K562 (cell line): Measurements from ENCODE around the gene EPHA7. TPM values are rescaled to one million over a fixed set of nuclear protein-coding genes. Genes with fewer than 3 reads are reported as not detected.

ENCODE experiments used
- ATAC-seq: fragments of 200-7000 bp; cut with Tn5 transposase; 3 replicates; pipeline ENCODE4 v1.9.1; 2020; ENCODE audit warnings: moderate library complexity
- BruUV-seq: library from RNA; stranded (reverse); fragments of 400-500 nt; replicated peaks from 2 replicates; lab custom pipeline; 2021; lab: Mats Ljungman, UMichigan
- CTCF ChIA-PET: fragments of 300-600 bp; formaldehyde crosslinking; extraction: SDS; loops from one replicate; lab custom pipeline; 2021; ENCODE audit warnings: low intra/inter-chr PET ratio; lab: Yijun Ruan, JAX
- POLR2A ChIA-PET: fragments of 300-600, 350-650 bp; sonication (Branson Sonifier 250); formaldehyde crosslinking; extraction: SDS; loops from one replicate; lab custom pipeline; 2021; ENCODE audit warnings: antibody characterized with exemption, inconsistent platforms; lab: Yijun Ruan, JAX
- DNase-seq, 4 experiments: peaks; one replicate each; pipeline versions ENCODE4 v3.0.0 to v3.0.0-alpha.2; 2011 to 2018; ENCODE audit warnings: low spot score in 3 of 4, mixed read lengths in 3 of 4; ENCODE audit errors: extremely low read depth in 1 of 4
- FAIRE-seq: peaks from 2 replicates; lab custom pipeline; 2011; peaks lifted over from hg19 to GRCh38; lab: Jason Lieb, UNC
- H2AFZ ChIP-seq: 2 replicates; pipeline ENCODE4 v1.6.0; 2011; ENCODE audit warnings: low read depth, low read length, control low read depth, inconsistent platforms
- H3K27ac ChIP-seq: fragments of 200-600 bp; 3 replicates; pipeline ENCODE4 v1.8.0; 2011; ENCODE audit warnings: low read depth, mild to moderate bottlenecking, control low read depth, inconsistent platforms, low read length, moderate library complexity, mixed read lengths; ENCODE audit errors: extremely low read depth
- H3K27me3 ChIP-seq, 2 experiments: fragments of 300-600 bp in 1 of 2; 2 replicates in 1 of 2; 3 replicates in 1 of 2; pipeline versions ENCODE4 v1.6.0 to v1.8.0; 2011; ENCODE audit warnings: inconsistent platforms in 2 of 2, low read length in 2 of 2, mild to moderate bottlenecking in 1 of 2, mixed read lengths in 1 of 2, moderate library complexity in 1 of 2; ENCODE audit not compliant: control insufficient read depth in 2 of 2, insufficient read depth in 2 of 2
- H3K36me3 ChIP-seq: fragments of 300-600 bp; 3 replicates; pipeline ENCODE4 v1.8.0; 2011; ENCODE audit warnings: mild to moderate bottlenecking, low read length, inconsistent platforms; ENCODE audit not compliant: control insufficient read depth, insufficient read depth
- H3K4me1 ChIP-seq, 2 experiments: fragments of 200-600 bp in 1 of 2; replicated peaks in 1 of 2; 2 replicates in 1 of 2; 3 replicates in 1 of 2; pipeline versions ENCODE4 v1.5.1 to v1.8.0; 2011; ENCODE audit warnings: inconsistent platforms in 2 of 2, low read length in 2 of 2, mild to moderate bottlenecking in 1 of 2, mixed read lengths in 1 of 2, moderate library complexity in 1 of 2; ENCODE audit not compliant: control insufficient read depth in 2 of 2, insufficient read depth in 2 of 2
- H3K4me2 ChIP-seq: 2 replicates; pipeline ENCODE4 v1.6.1; 2011; ENCODE audit warnings: low read length, control low read depth, inconsistent platforms, mixed read lengths; ENCODE audit not compliant: insufficient read depth
- H3K4me3 ChIP-seq: fragments of 200-600 bp; sonication (generic), shearing (Covaris generic); 2 replicates; pipeline ENCODE4 v1.5.1; 2016; ENCODE audit warnings: control low read depth, inconsistent platforms
- H3K79me2 ChIP-seq: fragments of 200-600 bp; 3 replicates; pipeline ENCODE4 v1.8.0; 2011; ENCODE audit warnings: low read length, inconsistent platforms; ENCODE audit not compliant: control insufficient read depth, insufficient read depth
- H3K9ac ChIP-seq, 2 experiments: 2 replicates each; pipeline versions ENCODE4 v1.6.0 to v1.6.1; 2011; ENCODE audit warnings: low read depth in 2 of 2, low read length in 2 of 2, control low read depth in 1 of 2, inconsistent platforms in 1 of 2, mild to moderate bottlenecking in 1 of 2, mixed read lengths in 1 of 2; ENCODE audit not compliant: insufficient read depth in 1 of 2
- H3K9me1 ChIP-seq: one replicate; pipeline ENCODE4 v1.6.0; 2011; ENCODE audit warnings: inconsistent platforms, mild to moderate bottlenecking, low read length, moderate library complexity; ENCODE audit not compliant: control insufficient read depth, insufficient read depth
- H3K9me3 ChIP-seq: replicated peaks from 2 replicates; pipeline ENCODE4 v1.5.1; 2011; ENCODE audit warnings: low read depth, low read length, inconsistent platforms; ENCODE audit not compliant: control insufficient read depth, insufficient read depth
- H4K20me1 ChIP-seq: replicated peaks from 2 replicates; pipeline ENCODE4 v1.6.1; 2011; ENCODE audit warnings: low read length, inconsistent platforms, mixed read lengths; ENCODE audit not compliant: control insufficient read depth, insufficient read depth
- BHLHE40 ChIP-seq: IDR thresholded peaks from 2 replicates; pipeline ENCODE4 v1.6.1; 2011; ENCODE audit warnings: low read length, improper control_type of control experiment
- CREBBP ChIP-seq: IDR thresholded peaks from one replicate; pipeline ENCODE4 v1.6.1; 2012; ENCODE audit warnings: low read depth, mild to moderate bottlenecking, control low read depth, inconsistent platforms, low read length
- ESRRB ChIP-seq: fragments of 250-450 bp; sonication (Bioruptor Pico); IDR thresholded peaks from 2 replicates; pipeline ENCODE4 v1.5.0; 2020; ENCODE audit warnings: mild to moderate bottlenecking, moderate library complexity, borderline replicate concordance
- IRF9 ChIP-seq: fragments of 450-650 bp; IDR thresholded peaks from 2 replicates; pipeline ENCODE4 v1.6.1; 2016; ENCODE audit warnings: missing biosample characterization, missing genetic modification characterization
- RFX7 ChIP-seq: fragments of 250-450 bp; sonication (Bioruptor Pico); IDR thresholded peaks from 2 replicates; pipeline ENCODE4 v1.5.1; 2021; ENCODE audit warnings: mild to moderate bottlenecking
- SRSF7 ChIP-seq: fragments of 200-400 bp; formaldehyde crosslinking; optimal IDR thresholded peaks from 2 replicates; pipeline ENCODE3; 2017; ENCODE audit warnings: mild to moderate bottlenecking, low read depth, low read length
- STAT5A ChIP-seq: IDR thresholded peaks from 2 replicates; pipeline ENCODE4 v1.6.1; 2012; ENCODE audit warnings: low read length, inconsistent platforms, borderline replicate concordance
- ZNF551 ChIP-seq: fragments of 250-450 bp; sonication (Bioruptor Pico); IDR thresholded peaks from 2 replicates; pipeline ENCODE4 v1.5.0; 2021; ENCODE audit warnings: mild to moderate bottlenecking, moderate library complexity
- WGBS: fragments of 100-300 bp; shearing (Covaris generic); methylation state at CpG from one replicate; pipeline ENCODE4 v1.1.6; 2016; ENCODE audit warnings: low coverage, mixed read lengths; ENCODE audit not compliant: insufficient coverage; ENCODE audit errors: missing lambda C conversion rate; 5-methylcytosine and 5-hydroxymethylcytosine counted together
- in situ Hi-C: fragments of 300-500 bp; cut with MboI; formaldehyde crosslinking; loops from 4 replicates; pipeline ENCODE4 v1.15.0; 2018; ENCODE audit warnings: inconsistent platforms, mixed read lengths
- intact Hi-C: fragments of 100-400 bp; cut with micrococcal nuclease; formaldehyde crosslinking; loops from 2 replicates; pipeline ENCODE4 v1.14.2; 2022
- polyA plus RNA-seq, 8 experiments: library from polyadenylated mRNA; depleted of rRNA in 4 of 8; stranded (reverse) in 5 of 8; unstranded in 3 of 8; fragments of >200 nt; fragmentation: Nextera tagmentation in 2 of 8; fragmentation: Illumina TruSeq in 1 of 8; extraction: Ambion mirVana in 2 of 8; extraction: Trizol in 1 of 8; gene quantifications; 2 replicates each; pipeline versions ENCODE4 v1.2.1 to v1.2.3, GENCODE V29; 2011 to 2014; ENCODE audit warnings: inconsistent platforms in 1 of 8, missing spikeins in 1 of 8
- total RNA-seq, 7 experiments: library from RNA; depleted of rRNA in 6 of 7; stranded (reverse); fragments of >200 nt in 6 of 7; fragmentation: Illumina TruSeq in 2 of 7; extraction: Trizol in 2 of 7; gene quantifications; 2 replicates each; pipeline versions ENCODE4 v1.2.1 to v1.2.3, GENCODE V29; 2011 to 2021; ENCODE audit warnings: low replicate concordance in 1 of 7
- TF ChIP-seq, protein P1 (sequence below): fragments of 450-650 bp; formaldehyde crosslinking; IDR thresholded peaks from 2 replicates; pipeline ENCODE4 v1.4.0; 2022; ENCODE audit warnings: missing genetic modification characterization
- TF ChIP-seq, protein P2 (sequence below): sonication (generic); formaldehyde crosslinking; IDR thresholded peaks from 2 replicates; pipeline ENCODE4 v1.5.0; 2020; ENCODE audit warnings: missing genetic modification reagents

The EPHA7 gene
- total and polyA plus RNA-seq, 9 of the 15 experiments (the other 6 are each of a cell fraction or from before 2014, with no cell fraction given), result not detected

- ATAC-seq, result no peak
- FAIRE-seq, result no peak
- no peak for TF ChIP-seq STAT5A
- TF ChIP-seq RFX7, result no peak
- TF ChIP-seq ESRRB, result no peak
- no peak for TF ChIP-seq IRF9
- no peak for TF ChIP-seq ZNF551 (CRISPR knock-in tag)
- TF ChIP-seq, protein P1, sequence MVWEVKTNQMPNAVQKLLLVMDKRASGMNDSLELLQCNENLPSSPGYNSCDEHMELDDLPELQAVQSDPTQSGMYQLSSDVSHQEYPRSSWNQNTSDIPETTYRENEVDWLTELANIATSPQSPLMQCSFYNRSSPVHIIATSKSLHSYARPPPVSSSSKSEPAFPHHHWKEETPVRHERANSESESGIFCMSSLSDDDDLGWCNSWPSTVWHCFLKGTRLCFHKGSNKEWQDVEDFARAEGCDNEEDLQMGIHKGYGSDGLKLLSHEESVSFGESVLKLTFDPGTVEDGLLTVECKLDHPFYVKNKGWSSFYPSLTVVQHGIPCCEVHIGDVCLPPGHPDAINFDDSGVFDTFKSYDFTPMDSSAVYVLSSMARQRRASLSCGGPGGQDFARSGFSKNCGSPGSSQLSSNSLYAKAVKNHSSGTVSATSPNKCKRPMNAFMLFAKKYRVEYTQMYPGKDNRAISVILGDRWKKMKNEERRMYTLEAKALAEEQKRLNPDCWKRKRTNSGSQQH (CRISPR knock-in tag), result no peak
- no peak for TF ChIP-seq BHLHE40
- TF ChIP-seq, protein P2, sequence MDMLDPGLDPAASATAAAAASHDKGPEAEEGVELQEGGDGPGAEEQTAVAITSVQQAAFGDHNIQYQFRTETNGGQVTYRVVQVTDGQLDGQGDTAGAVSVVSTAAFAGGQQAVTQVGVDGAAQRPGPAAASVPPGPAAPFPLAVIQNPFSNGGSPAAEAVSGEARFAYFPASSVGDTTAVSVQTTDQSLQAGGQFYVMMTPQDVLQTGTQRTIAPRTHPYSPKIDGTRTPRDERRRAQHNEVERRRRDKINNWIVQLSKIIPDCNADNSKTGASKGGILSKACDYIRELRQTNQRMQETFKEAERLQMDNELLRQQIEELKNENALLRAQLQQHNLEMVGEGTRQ, result no peak
- no peak for TF ChIP-seq SRSF7
- no peak for TF ChIP-seq CREBBP
- BruUV-seq, result no TSS peak
- ChIA-PET POLR2A (no interaction called here), CTCF (no interaction called here)
- Histone ChIP-seq H3K4me2 (no peak overlapping the region), H2AFZ (no peak overlapping the region), H3K9me1 (no peaks in the 10 kb centered on the region), H3K9me3 (no peaks in the 10 kb centered on the region; the same call in 1 of the 2 replicates), H3K79me2 (no peaks in the 10 kb centered on the region), H3K27ac (no peak overlapping the region), H3K4me1 (no peaks in the 10 kb centered on the region), H3K4me3 (no peak overlapping the region), H4K20me1 (no peaks in the 10 kb centered on the region), H3K36me3 (no peaks in the 10 kb centered on the region), H3K9ac (no peak overlapping the region), H3K27me3 (no peaks in the 10 kb centered on the region)
- intact Hi-C loops (no loop called here), in situ Hi-C loops (no loop called here)
- 0% methylated on average over 3 of the region's 3 CpGs for WGBS
- DNase-seq, result no peak
These were observed 119.7 kb downstream of the EPHA7 start for GRCh38 chr6:93299622-93300021.
